Measurements from ENCODE around the gene GAS7. TPM values are rescaled to one million over a fixed set of nuclear protein-coding genes. Genes with fewer than 3 reads are reported as not detected.
A peak's percentile ranks its signal among the peaks of the same experiment; 100 is the strongest.

Gene GAS7
- total RNA-seq, 2 donors from 2014 or later, result 8.0 to 20.1 TPM

- TF ChIP-seq, protein P1, sequence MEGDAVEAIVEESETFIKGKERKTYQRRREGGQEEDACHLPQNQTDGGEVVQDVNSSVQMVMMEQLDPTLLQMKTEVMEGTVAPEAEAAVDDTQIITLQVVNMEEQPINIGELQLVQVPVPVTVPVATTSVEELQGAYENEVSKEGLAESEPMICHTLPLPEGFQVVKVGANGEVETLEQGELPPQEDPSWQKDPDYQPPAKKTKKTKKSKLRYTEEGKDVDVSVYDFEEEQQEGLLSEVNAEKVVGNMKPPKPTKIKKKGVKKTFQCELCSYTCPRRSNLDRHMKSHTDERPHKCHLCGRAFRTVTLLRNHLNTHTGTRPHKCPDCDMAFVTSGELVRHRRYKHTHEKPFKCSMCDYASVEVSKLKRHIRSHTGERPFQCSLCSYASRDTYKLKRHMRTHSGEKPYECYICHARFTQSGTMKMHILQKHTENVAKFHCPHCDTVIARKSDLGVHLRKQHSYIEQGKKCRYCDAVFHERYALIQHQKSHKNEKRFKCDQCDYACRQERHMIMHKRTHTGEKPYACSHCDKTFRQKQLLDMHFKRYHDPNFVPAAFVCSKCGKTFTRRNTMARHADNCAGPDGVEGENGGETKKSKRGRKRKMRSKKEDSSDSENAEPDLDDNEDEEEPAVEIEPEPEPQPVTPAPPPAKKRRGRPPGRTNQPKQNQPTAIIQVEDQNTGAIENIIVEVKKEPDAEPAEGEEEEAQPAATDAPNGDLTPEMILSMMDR (IDR thresholded peaks at IDR 0.05), result no peak
- no peak for TF ChIP-seq POLR2A (IDR thresholded peaks at IDR 0.05)
- WGBS, 2 donors, result 70 to 84% methylated on average over 1 to 4 of the region's 5 CpGs
Observed at GRCh38 chr17:10075919-10076318, 122.5 kb downstream of the GAS7 start.

GRCh38 chr17:10073941-10074340 lies 124.5 kb downstream of the GAS7 start:
- DNase-seq (peak in 1 of 4 donors; percentile 33), ATAC-seq (no peak)
- Histone ChIP-seq H3K9me3 (peaks cover 0 to 3% (median 0%) of the 10 kb centered on the region in 3 donors), H3K4me3 (no peak overlapping the region), H3K27me3 (no peaks in the 10 kb centered on the region), H3K36me3 (replicated peaks in 1 of 2; ENCODE audit: insufficient read depth in 1 of 2, low read depth in 2 of 2) (no peaks in the 10 kb centered on the region), H3K27ac (no peak overlapping the region), H3K4me1 (no peaks in the 10 kb centered on the region)
- intact Hi-C loops (cut with DNase I), result no loop called here
- no peak for TF ChIP-seq POLR2A (IDR thresholded peaks at IDR 0.05)
- TF ChIP-seq, protein P1 (IDR thresholded peaks at IDR 0.05), result no peak
- WGBS, 2 donors, result 31 to 36% methylated on average over 6 of the region's 6 CpGs

More at GRCh38 chr17:10075919-10076318, 122.5 kb downstream of the GAS7 start:
- Histone ChIP-seq H3K36me3 (replicated peaks in 1 of 2; ENCODE audit: insufficient read depth in 1 of 2, low read depth in 2 of 2) (no peaks in the 10 kb centered on the region), H3K4me3 (no peak overlapping the region), H3K4me1 (no peaks in the 10 kb centered on the region), H3K27me3 (no peaks in the 10 kb centered on the region), H3K9me3 (peaks cover 0 to 3% (median 0%) of the 10 kb centered on the region in 3 donors), H3K27ac (no peak overlapping the region)
- DNase-seq (no peak), ATAC-seq (no peak)
- intact Hi-C loops (cut with DNase I), result no loop called here

GRCh38 chr17:10072556-10073425 lies 125.6 kb downstream of the GAS7 start:
- no peaks in the 10 kb centered on the region for H3K4me1 ChIP-seq
- intact Hi-C loops (cut with DNase I), result no loop called here
- H3K27ac ChIP-seq, result no peak overlapping the region
- ATAC-seq, result no peak
- WGBS, 2 donors, result 50 to 62% methylated on average over 15 to 16 of the region's 16 CpGs
- no peaks in the 10 kb centered on the region for H3K36me3 ChIP-seq (replicated peaks in 1 of 2; ENCODE audit: insufficient read depth in 1 of 2, low read depth in 2 of 2)
- TF ChIP-seq, protein P1 (IDR thresholded peaks at IDR 0.05), result no peak
- no peak overlapping the region for H3K4me3 ChIP-seq
- H3K9me3 ChIP-seq, result peaks cover 0 to 3% (median 0%) of the 10 kb centered on the region in 3 donors
- no peaks in the 10 kb centered on the region for H3K27me3 ChIP-seq
- no peak for DNase-seq

DNA sequence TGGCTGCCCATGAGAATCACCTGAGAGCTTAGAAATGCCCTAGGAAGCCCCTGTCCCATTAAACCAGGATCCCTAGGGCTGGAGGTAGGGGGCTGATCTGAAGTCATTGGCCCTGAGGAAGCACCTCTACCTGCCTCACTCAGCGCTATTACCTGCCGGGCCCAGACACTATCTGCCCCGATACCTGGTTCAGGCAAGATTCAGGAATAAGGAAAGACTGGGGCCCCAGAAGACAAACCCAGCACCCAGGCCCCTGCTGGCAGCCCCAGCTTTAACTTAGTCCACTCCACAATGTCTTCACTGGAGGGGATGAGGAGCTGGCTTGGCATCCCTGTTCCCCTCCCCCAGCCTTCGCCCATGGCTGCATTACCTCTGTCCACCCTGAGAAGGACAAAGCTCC lies 126.3 kb downstream of the GAS7 start:
- DNase-seq, result no peak
- Histone ChIP-seq H3K9me3 (no peaks in the 10 kb centered on the region), H3K4me3 (no peak overlapping the region), H3K27me3 (no peaks in the 10 kb centered on the region), H3K4me1 (no peaks in the 10 kb centered on the region), H3K27ac (no peak overlapping the region), H3K36me3 (replicated peaks in 1 of 2; ENCODE audit: insufficient read depth in 1 of 2, low read depth in 2 of 2) (no peaks in the 10 kb centered on the region)
- WGBS, 2 donors, result 77 to 85% methylated on average over 1 to 4 of the region's 4 CpGs
- TF ChIP-seq, protein P1 (IDR thresholded peaks at IDR 0.05), result no peak
- no peak for TF ChIP-seq POLR2A (IDR thresholded peaks at IDR 0.05)
- intact Hi-C loops (cut with DNase I), result no loop called here
- ATAC-seq, result no peak
